ENCODE data around the gene HECW1. TPM values are rescaled to one million over a fixed set of nuclear protein-coding genes. Genes with fewer than 3 reads are reported as not detected.
A peak's percentile ranks its signal among the peaks of the same experiment; 100 is the strongest.

The HECW1 gene
- total RNA-seq, 1 donor from 2014 or later, result not detected

- ATAC-seq (ENCODE audit: poor library complexity) (no peak), DNase-seq (no peak)
- intact Hi-C loops (cut with DNase I), result no loop called here
Measured at GRCh38 chr7:43234073-43234472, 121.6 kb downstream of the HECW1 start.

GRCh38 chr7:43234968-43235367 lies 122.5 kb downstream of the HECW1 start:
- no peak for ATAC-seq (ENCODE audit: poor library complexity)
- no peak for DNase-seq
- intact Hi-C loops (cut with DNase I), result no loop called here

GRCh38 chr7:43240565-43240964 lies 128.1 kb downstream of the HECW1 start:
- no peak for DNase-seq
- intact Hi-C loops (cut with DNase I), result no loop called here
- no peak for ATAC-seq (ENCODE audit: poor library complexity)

- DNase-seq, result no peak
- intact Hi-C loops (cut with DNase I), result no loop called here
- no peak for ATAC-seq (ENCODE audit: poor library complexity)
Measured at GRCh38 chr7:43242628-43243255, 130.3 kb downstream of the HECW1 start.

GRCh38 chr7:43244232-43244631 lies 131.8 kb downstream of the HECW1 start:
- intact Hi-C loops (cut with DNase I), result no loop called here
- ATAC-seq (ENCODE audit: poor library complexity), result no peak

GRCh38 chr7:43244784-43245183 lies 132.3 kb downstream of the HECW1 start:
- intact Hi-C loops (cut with DNase I), result no loop called here
- no peak for ATAC-seq (ENCODE audit: poor library complexity)
- no peak for DNase-seq

More at GRCh38 chr7:43244232-43244631, 131.8 kb downstream of the HECW1 start:
- no peak for DNase-seq

- intact Hi-C loops (cut with DNase I), result no loop called here
- ATAC-seq (ENCODE audit: poor library complexity), result no peak
- no peak for DNase-seq
Measured at GRCh38 chr7:43247757-43248156, 135.3 kb downstream of the HECW1 start.

- intact Hi-C loops (cut with DNase I), result no loop called here
- DNase-seq (no peak), ATAC-seq (ENCODE audit: poor library complexity) (no peak)
Measured at GRCh38 chr7:43248553-43248952, 136.1 kb downstream of the HECW1 start.

GRCh38 chr7:43248961-43249822 lies 136.7 kb downstream of the HECW1 start:
- intact Hi-C loops (cut with DNase I), result no loop called here
- ATAC-seq (ENCODE audit: poor library complexity), result no peak
- DNase-seq, result no peak

GRCh38 chr7:43249823-43250145 lies 137.3 kb downstream of the HECW1 start:
- ATAC-seq (ENCODE audit: poor library complexity) (no peak), DNase-seq (no peak)
- intact Hi-C loops (cut with DNase I), result no loop called here

GRCh38 chr7:43260980-43261878 lies 148.8 kb downstream of the HECW1 start:
- intact Hi-C loops (cut with DNase I), result loop anchor here (2.0 kb wide), 1 partner anchor 320 kb away; no protein-coding TSS in a partner anchor
- peak; percentile 79 for ATAC-seq (ENCODE audit: poor library complexity)

GRCh38 chr7:43265139-43265538 lies 152.7 kb downstream of the HECW1 start:
- intact Hi-C loops (cut with DNase I), result no loop called here
- ATAC-seq (ENCODE audit: poor library complexity) (no peak), DNase-seq (no peak)

More at GRCh38 chr7:43260980-43261878, 148.8 kb downstream of the HECW1 start:
- DNase-seq, result peak; percentile 71

GRCh38 chr7:43273939-43274719 lies 161.7 kb downstream of the HECW1 start:
- intact Hi-C loops (cut with DNase I), result no loop called here
- no peak for DNase-seq
- ATAC-seq (ENCODE audit: poor library complexity), result no peak

GRCh38 chr7:43274752-43275151 lies 162.3 kb downstream of the HECW1 start:
- DNase-seq (no peak), ATAC-seq (ENCODE audit: poor library complexity) (no peak)
- intact Hi-C loops (cut with DNase I), result no loop called here

- DNase-seq, result no peak
- ATAC-seq (ENCODE audit: poor library complexity), result no peak
- intact Hi-C loops (cut with DNase I), result no loop called here
Measured at GRCh38 chr7:43276547-43276946, 164.1 kb downstream of the HECW1 start.

GRCh38 chr7:43278088-43278644 lies 165.7 kb downstream of the HECW1 start:
- intact Hi-C loops (cut with DNase I), result no loop called here
- ATAC-seq (ENCODE audit: poor library complexity), result no peak
- no peak for DNase-seq

- no peak for DNase-seq
- no peak for ATAC-seq (ENCODE audit: poor library complexity)
- intact Hi-C loops (cut with DNase I), result no loop called here
Measured at GRCh38 chr7:43281268-43281667, 168.8 kb downstream of the HECW1 start.

GRCh38 chr7:43283706-43284105 lies 171.3 kb downstream of the HECW1 start:
- intact Hi-C loops (cut with DNase I), result no loop called here
- ATAC-seq (ENCODE audit: poor library complexity) (no peak), DNase-seq (no peak)

Measured in Right ventricle myocardium superior (tissue), 1 donor.